H9 (cell line): ENCODE results near the gene GOLGA8S. TPM values are rescaled to one million over a fixed set of nuclear protein-coding genes. Genes with fewer than 3 reads are reported as not detected.
"Not testable (repeated sequence)": the region's sequence is repeated elsewhere in the genome, so short reads cannot be mapped to it uniquely, and the experiment has no call there.

ENCODE experiments used
- DNase-seq: peaks from one replicate; pipeline ENCODE4 v3.0.0-alpha.2; 2017
- H2AFZ ChIP-seq: one replicate; pipeline ENCODE4 v1.6.1; 2013; ENCODE audit warnings: mild to moderate bottlenecking, low read length, control low read depth, moderate library complexity
- H2AK5ac ChIP-seq: 2 replicates; pipeline ENCODE4 v1.6.1; 2013; ENCODE audit warnings: low read length, control low read depth, mixed read lengths; ENCODE audit not compliant: insufficient read length
- H2BK120ac ChIP-seq: one replicate; pipeline ENCODE4 v1.6.1; 2013; ENCODE audit warnings: low read depth, mild to moderate bottlenecking, low read length, control low read depth, inconsistent platforms; ENCODE audit not compliant: poor library complexity, severe bottlenecking
- H2BK12ac ChIP-seq: 2 replicates; pipeline ENCODE4 v1.6.1; 2013; ENCODE audit warnings: low read length, control low read depth, mixed read lengths, low read depth; ENCODE audit not compliant: insufficient read length
- H2BK15ac ChIP-seq: 2 replicates; pipeline ENCODE4 v1.6.1; 2013; ENCODE audit warnings: low read depth, low read length, control low read depth
- H2BK20ac ChIP-seq: one replicate; pipeline ENCODE4 v1.6.1; 2013; ENCODE audit warnings: low read depth, mild to moderate bottlenecking, low read length, control low read depth, inconsistent platforms; ENCODE audit not compliant: poor library complexity, severe bottlenecking
- H2BK5ac ChIP-seq: 2 replicates; pipeline ENCODE4 v1.6.1; 2013; ENCODE audit warnings: low read length, control low read depth, mixed read lengths; ENCODE audit not compliant: insufficient read length
- H3K14ac ChIP-seq: 2 replicates; pipeline ENCODE4 v1.6.1; 2013; ENCODE audit warnings: low read length, control low read depth; ENCODE audit not compliant: insufficient read depth
- H3K18ac ChIP-seq: 2 replicates; pipeline ENCODE4 v1.6.1; 2013; ENCODE audit warnings: low read depth, mild to moderate bottlenecking, mixed read lengths, low read length, control low read depth; ENCODE audit not compliant: insufficient read length
- H3K23ac ChIP-seq: 2 replicates; pipeline ENCODE4 v1.6.1; 2013; ENCODE audit warnings: low read length, control low read depth, mixed read lengths, low read depth; ENCODE audit not compliant: insufficient read length
- H3K23me2 ChIP-seq: 2 replicates; pipeline ENCODE4 v1.6.1; 2013; ENCODE audit warnings: low read depth, mild to moderate bottlenecking, mixed read lengths, low read length, control low read depth; ENCODE audit not compliant: insufficient read length, poor library complexity, severe bottlenecking
- H3K27ac ChIP-seq: 2 replicates; pipeline ENCODE4 v1.5.1; 2013; ENCODE audit warnings: low read length, control low read depth, mixed read lengths, low read depth; ENCODE audit not compliant: insufficient read length
- H3K27me3 ChIP-seq: 2 replicates; pipeline ENCODE4 v1.6.1; 2013; ENCODE audit warnings: low read length, control low read depth, inconsistent platforms; ENCODE audit not compliant: insufficient read depth
- H3K4ac ChIP-seq: 2 replicates; pipeline ENCODE4 v1.6.1; 2013; ENCODE audit warnings: low read depth, mild to moderate bottlenecking, control low read depth, inconsistent platforms, low read length, moderate library complexity
- H3K4me1 ChIP-seq: 2 replicates; pipeline ENCODE4 v1.6.1; 2013; ENCODE audit warnings: low read length, control low read depth, inconsistent platforms; ENCODE audit not compliant: insufficient read depth
- H3K4me2 ChIP-seq: 2 replicates; pipeline ENCODE4 v1.6.1; 2013; ENCODE audit warnings: low read length, control low read depth, mixed read lengths; ENCODE audit not compliant: insufficient read length, insufficient read depth
- H3K56ac ChIP-seq: 2 replicates; pipeline ENCODE4 v1.6.1; 2013; ENCODE audit warnings: low read depth, mild to moderate bottlenecking, mixed read lengths, low read length, control low read depth; ENCODE audit not compliant: insufficient read length
- H3K79me1 ChIP-seq: 2 replicates; pipeline ENCODE4 v1.6.1; 2013; ENCODE audit warnings: low read depth, mild to moderate bottlenecking, moderate library complexity, low read length, control low read depth, inconsistent platforms; ENCODE audit not compliant: insufficient read depth, poor library complexity, severe bottlenecking
- H3K79me2 ChIP-seq: 2 replicates; pipeline ENCODE4 v1.6.1; 2013; ENCODE audit warnings: low read length, control low read depth, inconsistent platforms; ENCODE audit not compliant: insufficient read depth
- H3K9ac ChIP-seq: 2 replicates; pipeline ENCODE4 v1.6.1; 2013; ENCODE audit warnings: low read length, control low read depth, mixed read lengths; ENCODE audit not compliant: insufficient read length; ENCODE audit errors: extremely low read depth
- H3K9me3 ChIP-seq: one replicate; pipeline ENCODE4 v1.6.1; 2013; ENCODE audit warnings: low read depth, low read length, inconsistent platforms; ENCODE audit not compliant: control insufficient read depth
- H3T11ph ChIP-seq: one replicate; pipeline ENCODE4 v1.6.1; 2013; ENCODE audit warnings: mild to moderate bottlenecking, low read length, control low read depth, inconsistent platforms
- H4K20me1 ChIP-seq: one replicate; pipeline ENCODE4 v1.6.1; 2013; ENCODE audit not compliant: control insufficient read depth, insufficient read length, insufficient read depth
- H4K5ac ChIP-seq: 2 replicates; pipeline ENCODE4 v1.6.1; 2013; ENCODE audit warnings: low read depth, mild to moderate bottlenecking, mixed read lengths, low read length, control low read depth; ENCODE audit not compliant: insufficient read length
- H4K8ac ChIP-seq: replicated peaks from 2 replicates; pipeline ENCODE4 v1.6.1; 2013; ENCODE audit warnings: low read length, control low read depth, mixed read lengths, low read depth; ENCODE audit not compliant: insufficient read length
- H4K91ac ChIP-seq: 2 replicates; pipeline ENCODE4 v1.6.1; 2013; ENCODE audit warnings: low read depth, mild to moderate bottlenecking, moderate library complexity, mixed read lengths, low read length, control low read depth; ENCODE audit not compliant: insufficient read length
- H3K27ac Mint-ChIP-seq, 3 experiments: 2 replicates in 2 of 3; 3 replicates in 1 of 3; pipeline ENCODE4 v1.8.0; 2020 to 2021; ENCODE audit warnings: mixed read lengths in 3 of 3, mild to moderate bottlenecking in 1 of 3, moderate library complexity in 1 of 3
- H3K27me3 Mint-ChIP-seq: 2 replicates; pipeline ENCODE4 v1.8.0; 2021; ENCODE audit warnings: low read depth, mild to moderate bottlenecking, moderate library complexity, mixed read lengths
- H3K36me3 Mint-ChIP-seq, 3 experiments: 2 replicates in 2 of 3; 3 replicates in 1 of 3; pipeline ENCODE4 v1.8.0; 2020 to 2021; ENCODE audit warnings: low read depth in 3 of 3, mixed read lengths in 3 of 3; ENCODE audit not compliant: insufficient read depth in 1 of 3
- H3K4me1 Mint-ChIP-seq, 2 experiments: 2 replicates each; pipeline ENCODE4 v1.8.0; 2020; ENCODE audit warnings: mixed read lengths in 2 of 2
- H3K4me3 Mint-ChIP-seq, 2 experiments: 2 replicates in 1 of 2; 3 replicates in 1 of 2; pipeline ENCODE4 v1.8.0; 2020 to 2021; ENCODE audit warnings: mild to moderate bottlenecking in 2 of 2, mixed read lengths in 2 of 2, moderate library complexity in 1 of 2
- H3K9me3 Mint-ChIP-seq, 2 experiments: 2 replicates in 1 of 2; 3 replicates in 1 of 2; pipeline ENCODE4 v1.8.0; 2020; ENCODE audit warnings: mild to moderate bottlenecking in 2 of 2, mixed read lengths in 2 of 2, moderate library complexity in 1 of 2
- WGBS: extraction: QIAGEN DNeasy Blood & Tissue Kit; methylation state at CpG from one replicate; pipeline ENCODE4 v1.1.7; 2013; ENCODE audit warnings: missing lambda C conversion rate, low lambda C conversion rate, mixed read lengths; ENCODE audit not compliant: insufficient read length; ENCODE audit errors: extremely low coverage; 5-methylcytosine and 5-hydroxymethylcytosine counted together
- total RNA-seq: library from RNA; stranded (reverse); gene quantifications from 2 replicates; pipeline ENCODE4 v1.2.1, GENCODE V29; 2021
- TF ChIP-seq, protein P1 (sequence below): fragments of 200-600 bp; sonication (generic); conservative IDR thresholded peaks from 3 replicates; pipeline ENCODE4 v1.8.0; 2021; ENCODE audit warnings: antibody characterized with exemption, mild to moderate bottlenecking

Gene GOLGA8S
- total RNA-seq, 1 experiment from 2014 or later = 0.07 TPM

DNA sequence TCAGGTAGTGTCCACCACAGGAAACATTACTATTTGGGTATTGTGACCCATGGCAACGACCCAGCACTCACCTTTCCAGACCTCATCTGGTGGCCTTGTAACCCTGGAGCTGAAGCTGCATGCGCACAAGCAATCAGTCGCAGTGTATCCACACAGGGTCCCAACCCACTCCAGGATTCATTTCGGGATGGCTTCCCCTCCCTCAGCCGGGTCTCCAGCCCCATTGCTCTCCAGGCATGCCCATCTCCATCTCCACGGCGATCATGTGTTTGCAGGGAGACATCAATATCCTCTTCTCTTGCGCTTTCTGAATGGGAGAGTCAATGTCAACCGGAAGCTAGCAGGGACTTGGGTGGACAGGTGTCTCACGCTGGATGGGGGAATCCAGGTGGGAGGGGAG lies 57.3 kb downstream of the GOLGA8S start:
- Histone ChIP-seq H3K79me2 (no peaks in the 10 kb centered on the region), H4K5ac (no peak overlapping the region), H3K4ac (no peak overlapping the region), H3K27me3 (no peaks in the 10 kb centered on the region), H2BK15ac (no peak overlapping the region), H3K23me2 (no peaks in the 10 kb centered on the region), H3K23ac (no peak overlapping the region), H3K56ac (no peak overlapping the region), H3K9me3 (peaks cover 10% of the 10 kb centered on the region), H2BK120ac (no peak overlapping the region), H2AK5ac (no peak overlapping the region), H2BK12ac (no peak overlapping the region), H3K4me2 (no peak overlapping the region), H3K79me1 (no peaks in the 10 kb centered on the region), H2BK20ac (no peak overlapping the region), H2BK5ac (no peak overlapping the region), H3K9ac (no peak overlapping the region), H2AFZ (no peak overlapping the region), H4K91ac (no peak overlapping the region), H3K18ac (no peak overlapping the region), H3K14ac (no peak overlapping the region), H3K27ac (no peak overlapping the region), H4K20me1 (no peaks in the 10 kb centered on the region), H3K4me1 (no peaks in the 10 kb centered on the region), H3T11ph (no peak overlapping the region), H4K8ac (no peak overlapping the region)
- no peak overlapping the region for H3K27ac Mint-ChIP-seq
- H3K36me3 Mint-ChIP-seq = peaks cover 4 to 8% (median 4%) of the 10 kb centered on the region in 3 experiments; a peak in 4 of 7 replicates
- TF ChIP-seq, protein P1, sequence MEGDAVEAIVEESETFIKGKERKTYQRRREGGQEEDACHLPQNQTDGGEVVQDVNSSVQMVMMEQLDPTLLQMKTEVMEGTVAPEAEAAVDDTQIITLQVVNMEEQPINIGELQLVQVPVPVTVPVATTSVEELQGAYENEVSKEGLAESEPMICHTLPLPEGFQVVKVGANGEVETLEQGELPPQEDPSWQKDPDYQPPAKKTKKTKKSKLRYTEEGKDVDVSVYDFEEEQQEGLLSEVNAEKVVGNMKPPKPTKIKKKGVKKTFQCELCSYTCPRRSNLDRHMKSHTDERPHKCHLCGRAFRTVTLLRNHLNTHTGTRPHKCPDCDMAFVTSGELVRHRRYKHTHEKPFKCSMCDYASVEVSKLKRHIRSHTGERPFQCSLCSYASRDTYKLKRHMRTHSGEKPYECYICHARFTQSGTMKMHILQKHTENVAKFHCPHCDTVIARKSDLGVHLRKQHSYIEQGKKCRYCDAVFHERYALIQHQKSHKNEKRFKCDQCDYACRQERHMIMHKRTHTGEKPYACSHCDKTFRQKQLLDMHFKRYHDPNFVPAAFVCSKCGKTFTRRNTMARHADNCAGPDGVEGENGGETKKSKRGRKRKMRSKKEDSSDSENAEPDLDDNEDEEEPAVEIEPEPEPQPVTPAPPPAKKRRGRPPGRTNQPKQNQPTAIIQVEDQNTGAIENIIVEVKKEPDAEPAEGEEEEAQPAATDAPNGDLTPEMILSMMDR = no peak
- DNase-seq = no peak
- H3K27me3 Mint-ChIP-seq = no peaks in the 10 kb centered on the region; the same call in 1 of the 2 replicates
- H3K9me3 Mint-ChIP-seq = peaks cover 63 to 66% of the 10 kb centered on the region in 2 experiments
- no peak overlapping the region for H3K4me3 Mint-ChIP-seq
- no CpG with 5 or more reads among the region's 10 CpGs for WGBS
- no peaks in the 10 kb centered on the region for H3K4me1 Mint-ChIP-seq

DNA sequence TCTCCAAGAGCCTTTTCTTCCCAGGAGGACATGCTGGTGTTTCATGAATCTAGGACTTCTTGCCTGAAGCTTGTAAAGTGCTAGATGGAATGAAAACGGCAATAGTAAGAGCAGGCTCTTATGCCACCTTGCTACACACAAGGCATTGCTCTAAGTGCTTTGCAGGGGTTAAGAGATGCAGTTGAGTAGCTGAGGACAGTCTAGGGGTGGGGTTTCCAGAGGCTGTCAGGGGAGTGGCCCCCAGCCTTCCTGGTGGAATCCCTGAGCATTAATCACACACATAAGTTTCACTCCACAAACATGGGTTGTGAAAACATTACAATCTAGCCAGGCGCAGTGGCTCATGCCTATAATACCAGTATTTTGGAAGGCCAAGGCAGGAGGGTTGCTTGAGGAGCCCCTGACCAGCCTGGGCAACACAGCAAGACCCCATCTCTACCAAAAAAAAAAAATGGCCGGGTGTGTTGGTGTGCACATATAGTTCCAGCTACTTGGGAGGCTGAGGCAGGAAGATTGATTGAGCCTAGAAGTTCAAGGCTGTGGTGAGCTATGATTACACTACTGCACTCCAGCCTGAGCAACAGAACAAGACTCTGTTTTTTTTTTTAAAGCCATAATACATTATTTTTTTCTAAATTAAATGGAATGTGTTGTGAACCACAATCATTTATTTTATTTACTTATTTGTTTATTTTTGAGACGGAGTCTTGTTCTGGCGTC lies 58.5 kb downstream of the GOLGA8S start:
- DNase-seq, H3K27ac Mint-ChIP-seq, H3K56ac ChIP-seq, H2AFZ ChIP-seq, H3K79me1 ChIP-seq, H3K27me3 ChIP-seq, H3K4me3 Mint-ChIP-seq, H2AK5ac ChIP-seq, H2BK120ac ChIP-seq, H2BK15ac ChIP-seq, H3K79me2 ChIP-seq, H4K20me1 ChIP-seq, H3T11ph ChIP-seq, H4K5ac ChIP-seq, H3K4ac ChIP-seq, H3K27ac ChIP-seq, H2BK5ac ChIP-seq, H3K9me3 ChIP-seq, H3K4me1 Mint-ChIP-seq, H3K23me2 ChIP-seq, H4K91ac ChIP-seq, H3K4me2 ChIP-seq, H2BK20ac ChIP-seq, H3K9ac ChIP-seq, H2BK12ac ChIP-seq, H3K4me1 ChIP-seq, H3K23ac ChIP-seq, H3K27me3 Mint-ChIP-seq, H4K8ac ChIP-seq, H3K18ac ChIP-seq, H3K14ac ChIP-seq: not testable (repeated sequence)
- Mint-ChIP-seq H3K9me3 (peaks cover 61 to 64% of the 10 kb centered on the region in 2 experiments), H3K36me3 (peaks cover 0 to 12% (median 4%) of the 10 kb centered on the region in 3 experiments; a peak in 4 of 7 replicates)
- no CpG with 5 or more reads among the region's 5 CpGs for WGBS
